Activated naive CD8-positive, alpha-beta T cell treated with anti-CD3 and anti-CD28 coated beads for 36 hours (primary cell): Measurements from ENCODE around the gene GALNT14. TPM values are rescaled to one million over a fixed set of nuclear protein-coding genes. Genes with fewer than 3 reads are reported as not detected.

Experiments
- DNase-seq: peaks from one replicate; pipeline ENCODE4 v3.0.0; 2021
- H3K27ac Mint-ChIP-seq: one replicate; pipeline ENCODE4 v1.8.0; 2022; ENCODE audit warnings: mild to moderate bottlenecking, moderate library complexity, mixed read lengths
- H3K27me3 Mint-ChIP-seq: one replicate; pipeline ENCODE4 v1.8.0; 2022; ENCODE audit warnings: mild to moderate bottlenecking, mixed read lengths
- H3K36me3 Mint-ChIP-seq: one replicate; pipeline ENCODE4 v1.8.0; 2021; ENCODE audit warnings: mild to moderate bottlenecking, mixed read lengths
- H3K4me1 Mint-ChIP-seq: one replicate; pipeline ENCODE4 v1.8.0; 2021; ENCODE audit warnings: mixed read lengths
- H3K4me3 Mint-ChIP-seq: one replicate; pipeline ENCODE4 v1.8.0; 2022; ENCODE audit warnings: mild to moderate bottlenecking, moderate library complexity, mixed read lengths
- H3K9me3 Mint-ChIP-seq: one replicate; pipeline ENCODE4 v1.8.0; 2022; ENCODE audit warnings: mixed read lengths
- total RNA-seq, 2 experiments: library from RNA; stranded (reverse); gene quantifications; one replicate each; pipeline ENCODE4 v1.2.3, GENCODE V29; 2021

GALNT14 gene
- total RNA-seq, 2 experiments from 2014 or later: 2.1 to 2.5 TPM

GRCh38 chr2:30956995-30957394 lies 181.2 kb downstream of the GALNT14 start:
- no peak overlapping the region for H3K27ac Mint-ChIP-seq
- H3K9me3 Mint-ChIP-seq: no peaks in the 10 kb centered on the region
- H3K4me1 Mint-ChIP-seq: peaks cover 2% of the 10 kb centered on the region
- H3K27me3 Mint-ChIP-seq: no peaks in the 10 kb centered on the region
- DNase-seq: no peak
- no peak overlapping the region for H3K4me3 Mint-ChIP-seq
- no peaks in the 10 kb centered on the region for H3K36me3 Mint-ChIP-seq

GRCh38 chr2:30955516-30956132 lies 182.6 kb downstream of the GALNT14 start:
- Mint-ChIP-seq H3K9me3 (no peaks in the 10 kb centered on the region), H3K27me3 (no peaks in the 10 kb centered on the region), H3K27ac (no peak overlapping the region), H3K4me3 (no peak overlapping the region), H3K4me1 (peaks cover 2% of the 10 kb centered on the region), H3K36me3 (no peaks in the 10 kb centered on the region)
- DNase-seq: no peak

- H3K9me3 Mint-ChIP-seq: no peaks in the 10 kb centered on the region
- H3K27ac Mint-ChIP-seq: no peak overlapping the region
- no peak overlapping the region for H3K4me3 Mint-ChIP-seq
- no peaks in the 10 kb centered on the region for H3K4me1 Mint-ChIP-seq
- no peaks in the 10 kb centered on the region for H3K27me3 Mint-ChIP-seq
- DNase-seq: no peak
- no peaks in the 10 kb centered on the region for H3K36me3 Mint-ChIP-seq
Observed at GRCh38 chr2:30950339-30950738, 187.9 kb downstream of the GALNT14 start.

- no peaks in the 10 kb centered on the region for H3K36me3 Mint-ChIP-seq
- DNase-seq: no peak
- no peak overlapping the region for H3K27ac Mint-ChIP-seq
- H3K4me3 Mint-ChIP-seq: no peak overlapping the region
- H3K9me3 Mint-ChIP-seq: no peaks in the 10 kb centered on the region
- no peaks in the 10 kb centered on the region for H3K4me1 Mint-ChIP-seq
- no peaks in the 10 kb centered on the region for H3K27me3 Mint-ChIP-seq
Observed at GRCh38 chr2:30949435-30949834, 188.8 kb downstream of the GALNT14 start.

- no peak for DNase-seq
- Mint-ChIP-seq H3K4me1 (no peaks in the 10 kb centered on the region), H3K27ac (no peak overlapping the region)
Observed at GRCh38 chr2:30948857-30949256, 189.4 kb downstream of the GALNT14 start.

GRCh38 chr2:30948130-30948529 lies 190.1 kb downstream of the GALNT14 start:
- Mint-ChIP-seq H3K36me3 (no peaks in the 10 kb centered on the region), H3K4me3 (no peak overlapping the region), H3K27me3 (no peaks in the 10 kb centered on the region), H3K27ac (no peak overlapping the region), H3K9me3 (no peaks in the 10 kb centered on the region), H3K4me1 (no peaks in the 10 kb centered on the region)
- no peak for DNase-seq

More at GRCh38 chr2:30948857-30949256, 189.4 kb downstream of the GALNT14 start:
- no peaks in the 10 kb centered on the region for H3K9me3 Mint-ChIP-seq
- no peaks in the 10 kb centered on the region for H3K36me3 Mint-ChIP-seq
- H3K27me3 Mint-ChIP-seq: no peaks in the 10 kb centered on the region
- no peak overlapping the region for H3K4me3 Mint-ChIP-seq

- H3K4me1 Mint-ChIP-seq: no peaks in the 10 kb centered on the region
- no peak for DNase-seq
- no peak overlapping the region for H3K4me3 Mint-ChIP-seq
Observed at GRCh38 chr2:30947686-30948085, 190.6 kb downstream of the GALNT14 start.

GRCh38 chr2:30942419-30942818 lies 195.8 kb downstream of the GALNT14 start:
- H3K36me3 Mint-ChIP-seq: no peaks in the 10 kb centered on the region
- DNase-seq: no peak
- no peaks in the 10 kb centered on the region for H3K4me1 Mint-ChIP-seq
- H3K27me3 Mint-ChIP-seq: no peaks in the 10 kb centered on the region
- no peaks in the 10 kb centered on the region for H3K9me3 Mint-ChIP-seq
- no peak overlapping the region for H3K27ac Mint-ChIP-seq
- H3K4me3 Mint-ChIP-seq: no peak overlapping the region

More at GRCh38 chr2:30947686-30948085, 190.6 kb downstream of the GALNT14 start:
- no peaks in the 10 kb centered on the region for H3K36me3 Mint-ChIP-seq
- no peaks in the 10 kb centered on the region for H3K9me3 Mint-ChIP-seq
- H3K27ac Mint-ChIP-seq: no peak overlapping the region
- H3K27me3 Mint-ChIP-seq: no peaks in the 10 kb centered on the region

GRCh38 chr2:30940839-30941238 lies 197.4 kb downstream of the GALNT14 start:
- no peaks in the 10 kb centered on the region for H3K4me1 Mint-ChIP-seq
- H3K27ac Mint-ChIP-seq: no peak overlapping the region
- H3K9me3 Mint-ChIP-seq: no peaks in the 10 kb centered on the region
- no peaks in the 10 kb centered on the region for H3K36me3 Mint-ChIP-seq
- no peak overlapping the region for H3K4me3 Mint-ChIP-seq
- DNase-seq: no peak
- H3K27me3 Mint-ChIP-seq: no peaks in the 10 kb centered on the region

- H3K27me3 Mint-ChIP-seq: no peaks in the 10 kb centered on the region
- no peaks in the 10 kb centered on the region for H3K36me3 Mint-ChIP-seq
Observed at GRCh38 chr2:30939364-30939763, 198.9 kb downstream of the GALNT14 start.

GRCh38 chr2:30938196-30938595 lies 200.0 kb downstream of the GALNT14 start:
- no peaks in the 10 kb centered on the region for H3K36me3 Mint-ChIP-seq
- no peak for DNase-seq
- H3K27me3 Mint-ChIP-seq: no peaks in the 10 kb centered on the region
- H3K9me3 Mint-ChIP-seq: no peaks in the 10 kb centered on the region
- no peak overlapping the region for H3K4me3 Mint-ChIP-seq
- peaks cover 3% of the 10 kb centered on the region for H3K4me1 Mint-ChIP-seq
- H3K27ac Mint-ChIP-seq: no peak overlapping the region

More at GRCh38 chr2:30939364-30939763, 198.9 kb downstream of the GALNT14 start:
- Mint-ChIP-seq H3K9me3 (no peaks in the 10 kb centered on the region), H3K4me3 (no peak overlapping the region), H3K4me1 (no peaks in the 10 kb centered on the region), H3K27ac (no peak overlapping the region)
- DNase-seq: no peak

- no peak overlapping the region for H3K4me3 Mint-ChIP-seq
Observed at GRCh38 chr2:30936977-30937376, 201.3 kb downstream of the GALNT14 start.

GRCh38 chr2:30935795-30936194 lies 202.4 kb downstream of the GALNT14 start:
- H3K9me3 Mint-ChIP-seq: no peaks in the 10 kb centered on the region
- H3K4me1 Mint-ChIP-seq: peaks cover 9% of the 10 kb centered on the region
- H3K36me3 Mint-ChIP-seq: no peaks in the 10 kb centered on the region
- no peak overlapping the region for H3K4me3 Mint-ChIP-seq
- no peak for DNase-seq
- no peaks in the 10 kb centered on the region for H3K27me3 Mint-ChIP-seq
- H3K27ac Mint-ChIP-seq: no peak overlapping the region

More at GRCh38 chr2:30936977-30937376, 201.3 kb downstream of the GALNT14 start:
- no peak overlapping the region for H3K27ac Mint-ChIP-seq
- H3K9me3 Mint-ChIP-seq: no peaks in the 10 kb centered on the region
- no peaks in the 10 kb centered on the region for H3K36me3 Mint-ChIP-seq
- peaks cover 9% of the 10 kb centered on the region for H3K4me1 Mint-ChIP-seq
- H3K27me3 Mint-ChIP-seq: no peaks in the 10 kb centered on the region
- no peak for DNase-seq

- Mint-ChIP-seq H3K9me3 (no peaks in the 10 kb centered on the region), H3K4me3 (no peak overlapping the region), H3K27ac (no peak overlapping the region), H3K4me1 (peaks cover 9% of the 10 kb centered on the region), H3K27me3 (no peaks in the 10 kb centered on the region), H3K36me3 (no peaks in the 10 kb centered on the region)
- no peak for DNase-seq
Observed at GRCh38 chr2:30934066-30934465, 204.2 kb downstream of the GALNT14 start.

- peaks cover 9% of the 10 kb centered on the region for H3K4me1 Mint-ChIP-seq
- H3K9me3 Mint-ChIP-seq: no peaks in the 10 kb centered on the region
- H3K27ac Mint-ChIP-seq: no peak overlapping the region
- H3K4me3 Mint-ChIP-seq: no peak overlapping the region
- no peaks in the 10 kb centered on the region for H3K27me3 Mint-ChIP-seq
- no peaks in the 10 kb centered on the region for H3K36me3 Mint-ChIP-seq
- no peak for DNase-seq
Observed at GRCh38 chr2:30933496-30933895, 204.7 kb downstream of the GALNT14 start.

GRCh38 chr2:30932870-30933269 lies 205.4 kb downstream of the GALNT14 start:
- H3K27me3 Mint-ChIP-seq: no peaks in the 10 kb centered on the region
- peak; percentile 18 for DNase-seq

More at GRCh38 chr2:30932870-30933269, 205.4 kb downstream of the GALNT14 start:
- Mint-ChIP-seq H3K27ac (no peak overlapping the region), H3K4me3 (no peak overlapping the region), H3K4me1 (peaks cover 9% of the 10 kb centered on the region), H3K9me3 (no peaks in the 10 kb centered on the region), H3K36me3 (no peaks in the 10 kb centered on the region)
